ENCODE results near the gene CDH3.

DNA sequence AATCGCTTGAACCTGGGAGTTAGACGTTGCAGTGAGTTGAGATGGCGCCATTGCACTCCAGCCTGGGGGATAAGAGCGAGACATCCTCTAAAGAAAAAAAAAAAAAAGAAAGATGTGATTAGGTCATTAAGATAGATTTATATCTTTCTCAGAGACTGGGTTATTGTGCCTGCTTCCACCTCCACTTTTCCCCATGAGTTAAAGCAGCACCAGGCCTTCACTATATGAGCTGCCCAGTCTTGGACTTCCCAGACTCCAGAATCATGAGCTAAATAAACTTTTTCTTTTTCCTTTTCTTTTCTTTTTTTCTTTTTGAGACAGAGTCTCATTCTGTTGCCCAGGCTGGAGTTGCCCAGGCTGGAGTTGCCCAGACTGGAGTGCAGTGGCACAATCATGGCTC, 72.6 kb downstream of the CDH3 start:
- TF ChIP-seq POLR2AphosphoS5 (IDR thresholded peaks at IDR 0.05) (no peak), POLR2A (IDR thresholded peaks at IDR 0.05) (no peak)

Data from stomach (tissue), 4 donors.